Activated CD4-positive, alpha-beta T cell treated with anti-CD3 and anti-CD28 coated beads, Interleukin-2, amount 50 U/mL, for 24 hours (primary cell): ENCODE measurements around the gene SPAAR.
"Not testable (repeated sequence)": the region's sequence is repeated elsewhere in the genome, so short reads cannot be mapped to it uniquely, and the experiment has no call there.

Experiments used
- DNase-seq, 2 donors: peaks; one replicate each; pipeline ENCODE4 v3.0.0-alpha.2; 2020; ENCODE audit warnings: low read depth in 1 of 2, low spot score in 1 of 2

SPAAR gene

GRCh38 chr9:35909274-35909673 is at the start of gene SPAAR:
Gene SPAAR, plus strand, starts transcription at chr9:35909490. Its CDS starts 974 bp downstream, at chr9:35910464.
- no peak for DNase-seq

GRCh38 chr9:35859990-35860339 is 49.3 kb upstream of the SPAAR start:
- DNase-seq: no peak

- no peak for DNase-seq
Measured at GRCh38 chr9:35861161-35861897, 48.0 kb upstream of the SPAAR start.

GRCh38 chr9:35862328-35862727 is 47.0 kb upstream of the SPAAR start:
- no peak for DNase-seq

GRCh38 chr9:35863583-35863982 is 45.7 kb upstream of the SPAAR start:
- DNase-seq: no peak

GRCh38 chr9:35864695-35865255 is 44.5 kb upstream of the SPAAR start:
- no peak for DNase-seq

- no peak for DNase-seq
Measured at GRCh38 chr9:35867538-35867937, 41.8 kb upstream of the SPAAR start.

GRCh38 chr9:35868933-35869332 is 40.4 kb upstream of the SPAAR start:
- DNase-seq: no peak

GRCh38 chr9:35869621-35870216 is 39.6 kb upstream of the SPAAR start:
- DNase-seq: no peak

GRCh38 chr9:35870351-35870923 is 38.9 kb upstream of the SPAAR start, which contains the start of gene OR13J1:
Gene OR13J1, minus strand, starts transcription at chr9:35870401. Its CDS starts 0 bp downstream, at chr9:35870401.
- DNase-seq: no peak

- no peak for DNase-seq
Measured at GRCh38 chr9:35871545-35871944, 37.7 kb upstream of the SPAAR start.

GRCh38 chr9:35872505-35872904 is 36.8 kb upstream of the SPAAR start:
- no peak for DNase-seq

- DNase-seq: peak; percentile 57 to 72
Measured at GRCh38 chr9:35882263-35882848, 26.9 kb upstream of the SPAAR start.

- DNase-seq: no peak
Measured at GRCh38 chr9:35882996-35883395, 26.3 kb upstream of the SPAAR start.

GRCh38 chr9:35884908-35885307 is 24.4 kb upstream of the SPAAR start:
- not testable (repeated sequence) for DNase-seq

GRCh38 chr9:35891646-35892045 is 17.6 kb upstream of the SPAAR start:
- no peak for DNase-seq

- no peak for DNase-seq
Measured at GRCh38 chr9:35892051-35892450, 17.2 kb upstream of the SPAAR start.

GRCh38 chr9:35896570-35896969 is 12.7 kb upstream of the SPAAR start:
- no peak for DNase-seq

GRCh38 chr9:35897376-35898099 is 11.8 kb upstream of the SPAAR start:
- DNase-seq: not testable (repeated sequence)

GRCh38 chr9:35898337-35898736 is 11.0 kb upstream of the SPAAR start:
- no peak for DNase-seq

- DNase-seq: no peak
Measured at GRCh38 chr9:35899021-35899420, 10.3 kb upstream of the SPAAR start.
